SIG-M5 (cell line): ENCODE results near the gene SPATA6.

Experiments
- DNase-seq: peaks from one replicate; lab custom pipeline; 2025; lab: John Stamatoyannopoulos, UW

The SPATA6 gene

GRCh38 chr1:48251821-48252220, 220.2 kb downstream of the SPATA6 start:
- no peak for DNase-seq

- no peak for DNase-seq
Observed at GRCh38 chr1:48251323-48251722, 220.7 kb downstream of the SPATA6 start.

GRCh38 chr1:48250572-48250971, 221.4 kb downstream of the SPATA6 start:
- DNase-seq, result no peak

- no peak for DNase-seq
Observed at GRCh38 chr1:48249868-48250267, 222.1 kb downstream of the SPATA6 start.

- no peak for DNase-seq
Observed at GRCh38 chr1:48248356-48248755, 223.6 kb downstream of the SPATA6 start.

- no peak for DNase-seq
Observed at GRCh38 chr1:48246727-48247126, 225.3 kb downstream of the SPATA6 start.
